H4 (cell line): ENCODE results near the gene OR8I2. TPM values are rescaled to one million over a fixed set of nuclear protein-coding genes. Genes with fewer than 3 reads are reported as not detected.
"Not testable (repeated sequence)": the region's sequence is repeated elsewhere in the genome, so short reads cannot be mapped to it uniquely, and the experiment has no call there.

Source experiments
- DNase-seq: peaks from one replicate; pipeline ENCODE4 v3.0.0-alpha.2; 2015; ENCODE audit warnings: low spot score
- total RNA-seq: library from RNA; depleted of rRNA; stranded (reverse); fragments of >200 nt; shearing (Covaris generic); gene quantifications from 2 replicates; pipeline ENCODE4 v1.2.3, GENCODE V29; 2014; rRNA removed

Gene OR8I2
- not detected in 2 replicates for total RNA-seq

GRCh38 chr11:56093008-56093407 is at the start of gene OR8I2:
Gene OR8I2, plus strand, starts transcription at chr11:56093308. Its CDS starts 0 bp downstream, at chr11:56093308.
- DNase-seq: no peak

GRCh38 chr11:56045538-56045937 is 47.6 kb upstream of the OR8I2 start:
- no peak for DNase-seq

- no peak for DNase-seq
Observed at GRCh38 chr11:56048480-56048879, 44.6 kb upstream of the OR8I2 start.

GRCh38 chr11:56049487-56049886 is 43.6 kb upstream of the OR8I2 start:
- no peak for DNase-seq

- not testable (repeated sequence) for DNase-seq
Observed at GRCh38 chr11:56056366-56056765, 36.7 kb upstream of the OR8I2 start.

- not testable (repeated sequence) for DNase-seq
Observed at GRCh38 chr11:56057661-56058237, 35.4 kb upstream of the OR8I2 start.

GRCh38 chr11:56058260-56058780 is 34.8 kb upstream of the OR8I2 start:
- DNase-seq: not testable (repeated sequence)

- DNase-seq: no peak
Observed at GRCh38 chr11:56066980-56067379, 26.1 kb upstream of the OR8I2 start.

- no peak for DNase-seq
Observed at GRCh38 chr11:56089697-56090096, 3.4 kb upstream of the OR8I2 start.

- peak; percentile 6 for DNase-seq
Observed at GRCh38 chr11:56103210-56103737, 10.2 kb downstream of the OR8I2 start, which contains the start of gene OR8H2. Gene OR8H2, plus strand, starts transcription at chr11:56103687. Its CDS starts 1,356 bp downstream, at chr11:56105043.

- DNase-seq: no peak
Observed at GRCh38 chr11:56122073-56122472, 29.0 kb downstream of the OR8I2 start, which contains the start of gene OR8H3. Gene OR8H3, plus strand, starts transcription at chr11:56122373. Its CDS starts 0 bp downstream, at chr11:56122373.

- DNase-seq: no peak
Observed at GRCh38 chr11:56140151-56140661, 47.1 kb downstream of the OR8I2 start, which contains the start of gene OR8J3. Gene OR8J3, minus strand, starts transcription at chr11:56140201. Its CDS starts 2,483 bp downstream, at chr11:56137718.

GRCh38 chr11:56143681-56144080 is 50.6 kb downstream of the OR8I2 start:
- DNase-seq: not testable (repeated sequence)

Other genes with a start within 250 kb of the OR8I2 start
- gene TRIM51, start 210.0 kb upstream of the OR8I2 start, total RNA-seq: not detected in 2 replicates
- not detected in 2 replicates for gene OR5W2, start 178.7 kb upstream of the OR8I2 start, total RNA-seq
- gene OR5I1, start 156.9 kb upstream of the OR8I2 start, total RNA-seq: not detected in 2 replicates
- not detected in 2 replicates for gene OR10AG1, start 123.4 kb upstream of the OR8I2 start, total RNA-seq
- gene OR5F1, start 98.7 kb upstream of the OR8I2 start, total RNA-seq: not detected in 2 replicates
- not detected in 2 replicates for gene OR5AS1, start 65.7 kb upstream of the OR8I2 start, total RNA-seq
- gene OR8H2, start 10.4 kb downstream of the OR8I2 start, total RNA-seq: not detected in 2 replicates
- not detected in 2 replicates for gene OR8H3, start 29.1 kb downstream of the OR8I2 start, total RNA-seq
- not detected in 2 replicates for gene OR8J3, start 46.9 kb downstream of the OR8I2 start, total RNA-seq
- gene OR8K5, start 67.0 kb downstream of the OR8I2 start, total RNA-seq: not detected in 2 replicates
- gene OR5J2, start 83.3 kb downstream of the OR8I2 start, total RNA-seq: not detected in 2 replicates
- gene OR5T2, start 140.9 kb downstream of the OR8I2 start, total RNA-seq: not detected in 2 replicates
- not detected in 2 replicates for gene OR5T3, start 158.9 kb downstream of the OR8I2 start, total RNA-seq
- not detected in 2 replicates for gene OR5T1, start 180.8 kb downstream of the OR8I2 start, total RNA-seq
- gene OR8H1, start 198.9 kb downstream of the OR8I2 start, total RNA-seq: not detected in 2 replicates
- gene OR8K3, start 221.8 kb downstream of the OR8I2 start, total RNA-seq: not detected in 2 replicates